ENCODE measurements around the gene SHB.
A peak's percentile ranks its signal among the peaks of the same experiment; 100 is the strongest.
"Not testable (repeated sequence)": the region's sequence is repeated elsewhere in the genome, so short reads cannot be mapped to it uniquely, and the experiment has no call there.

The SHB gene

GRCh38 chr9:37918665-37919170, 150.3 kb downstream of the SHB start:
- no peak for DNase-seq (ENCODE audit: low read depth)

GRCh38 chr9:37917801-37918664, 151.0 kb downstream of the SHB start:
- no peak for DNase-seq (ENCODE audit: low read depth)

- no peak for DNase-seq (ENCODE audit: low read depth)
These were observed 151.7 kb downstream of the SHB start for GRCh38 chr9:37917313-37917731.

- DNase-seq (ENCODE audit: low read depth) = no peak
These were observed 152.3 kb downstream of the SHB start for GRCh38 chr9:37916471-37917312.

DNA sequence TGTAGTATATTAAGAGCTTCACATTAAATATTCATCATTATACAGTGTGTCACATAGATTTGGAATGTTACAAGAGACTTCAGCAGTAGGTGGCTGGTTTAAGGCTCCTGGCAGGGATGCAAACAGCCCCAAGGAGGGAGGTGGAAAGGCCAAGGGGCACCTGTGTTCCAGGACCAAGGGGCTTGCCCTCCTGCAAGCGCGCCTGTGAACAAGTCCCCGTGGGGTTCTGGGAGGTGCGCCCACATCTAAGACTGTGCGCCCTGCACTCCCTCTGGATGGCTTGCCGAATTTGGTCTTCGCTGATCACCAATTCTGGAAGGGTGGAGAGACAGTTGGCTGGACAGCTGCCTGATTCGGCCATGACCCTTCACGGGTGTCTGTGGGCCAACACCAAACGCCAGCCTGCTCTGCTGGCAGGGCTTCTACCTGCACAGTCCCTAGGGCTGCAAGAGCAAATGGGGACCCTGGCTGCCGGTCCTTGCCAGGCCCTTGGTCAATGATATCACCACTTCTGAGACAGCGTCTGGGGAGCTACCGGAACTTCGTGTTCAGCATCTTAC, 153.0 kb downstream of the SHB start:
- no peak for DNase-seq (ENCODE audit: low read depth)

GRCh38 chr9:37914701-37915358, 154.2 kb downstream of the SHB start:
- no peak for DNase-seq (ENCODE audit: low read depth)

DNA sequence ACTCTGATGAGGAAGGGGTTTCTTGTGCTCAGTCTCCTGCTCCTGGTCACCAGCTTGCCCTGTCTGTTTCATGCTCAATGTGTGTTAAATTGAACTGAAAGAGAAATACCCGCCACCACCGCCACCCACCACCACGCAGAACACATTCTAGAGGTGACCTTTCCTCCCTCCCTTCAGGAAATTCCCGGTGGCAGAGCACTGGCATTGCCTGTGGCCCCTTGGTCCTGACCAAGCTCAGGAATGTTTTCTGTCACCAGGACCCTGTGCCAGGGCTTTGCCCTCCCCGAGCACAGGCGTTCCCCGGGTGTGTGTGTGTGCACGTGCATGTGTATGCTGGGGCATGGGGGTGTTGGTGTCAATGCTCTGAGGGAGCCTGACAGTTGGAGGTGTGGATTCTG, 154.9 kb downstream of the SHB start:
- DNase-seq (ENCODE audit: low read depth) = no peak

DNA sequence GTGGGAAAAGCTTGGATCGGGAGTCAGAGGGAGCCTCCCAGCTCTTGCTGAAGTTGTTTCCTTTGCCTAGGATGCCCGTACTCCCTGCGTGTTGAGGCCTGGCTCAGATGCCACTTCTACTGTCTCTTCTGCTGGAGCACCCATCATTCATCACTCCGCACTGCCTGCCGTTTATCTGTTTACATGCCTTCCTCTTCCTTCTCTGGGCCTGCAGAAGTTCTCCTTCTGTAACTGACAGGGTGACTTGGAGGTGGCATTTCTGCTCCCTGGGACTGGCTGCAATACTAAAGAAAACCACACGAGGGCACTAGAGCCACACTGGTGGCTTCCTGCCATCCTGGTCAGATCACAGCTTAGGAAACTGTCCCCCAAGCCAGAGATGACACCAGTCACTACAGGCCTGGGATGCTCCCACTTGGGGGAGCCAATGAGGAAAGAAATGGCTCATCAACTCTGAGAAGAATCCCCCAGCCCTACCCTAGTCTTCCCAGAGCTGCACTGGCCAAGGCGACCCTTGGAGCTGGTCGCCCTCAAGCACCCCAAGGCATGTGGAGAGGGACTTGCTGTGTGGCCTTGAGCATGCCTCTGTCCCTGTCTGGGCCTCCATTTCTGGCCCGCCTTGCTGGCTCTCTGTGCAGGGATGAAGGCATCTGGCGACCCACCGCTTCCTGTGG, 155.4 kb downstream of the SHB start:
- DNase-seq (ENCODE audit: low read depth) = peak; percentile 86

- DNase-seq (ENCODE audit: low read depth) = no peak
These were observed 157.8 kb downstream of the SHB start for GRCh38 chr9:37911271-37911681.

GRCh38 chr9:37910271-37910670, 158.8 kb downstream of the SHB start:
- DNase-seq (ENCODE audit: low read depth) = no peak

GRCh38 chr9:37909836-37910235, 159.2 kb downstream of the SHB start:
- not testable (repeated sequence) for DNase-seq (ENCODE audit: low read depth)

- no peak for DNase-seq (ENCODE audit: low read depth)
These were observed 159.7 kb downstream of the SHB start for GRCh38 chr9:37909326-37909725.

DNA sequence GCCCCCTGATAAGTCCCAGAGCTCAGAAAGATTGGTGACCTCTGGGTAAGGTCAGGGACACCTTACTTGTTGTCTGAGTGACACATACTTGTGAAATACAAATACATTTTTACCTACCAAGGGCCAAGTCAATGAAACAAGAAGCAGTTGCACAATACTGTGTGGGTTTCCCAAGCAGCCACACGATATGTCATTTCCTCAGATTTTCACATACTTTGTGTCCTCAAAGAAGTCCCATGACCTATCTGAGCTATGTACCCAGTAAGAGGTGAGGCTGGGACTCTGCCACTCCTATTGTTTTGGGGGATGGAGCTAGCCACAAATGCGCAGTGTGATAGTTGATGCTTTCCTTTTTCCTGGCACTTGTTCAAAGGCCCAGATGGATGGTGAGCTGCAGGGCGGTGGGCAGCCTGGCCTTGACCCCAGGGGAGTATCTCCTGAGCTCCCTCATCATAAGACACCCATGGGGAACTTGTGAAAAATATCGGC, 160.3 kb downstream of the SHB start:
- peak; percentile 56 for DNase-seq (ENCODE audit: low read depth)

- DNase-seq (ENCODE audit: low read depth) = no peak
These were observed 160.7 kb downstream of the SHB start for GRCh38 chr9:37908283-37908682.

DNA sequence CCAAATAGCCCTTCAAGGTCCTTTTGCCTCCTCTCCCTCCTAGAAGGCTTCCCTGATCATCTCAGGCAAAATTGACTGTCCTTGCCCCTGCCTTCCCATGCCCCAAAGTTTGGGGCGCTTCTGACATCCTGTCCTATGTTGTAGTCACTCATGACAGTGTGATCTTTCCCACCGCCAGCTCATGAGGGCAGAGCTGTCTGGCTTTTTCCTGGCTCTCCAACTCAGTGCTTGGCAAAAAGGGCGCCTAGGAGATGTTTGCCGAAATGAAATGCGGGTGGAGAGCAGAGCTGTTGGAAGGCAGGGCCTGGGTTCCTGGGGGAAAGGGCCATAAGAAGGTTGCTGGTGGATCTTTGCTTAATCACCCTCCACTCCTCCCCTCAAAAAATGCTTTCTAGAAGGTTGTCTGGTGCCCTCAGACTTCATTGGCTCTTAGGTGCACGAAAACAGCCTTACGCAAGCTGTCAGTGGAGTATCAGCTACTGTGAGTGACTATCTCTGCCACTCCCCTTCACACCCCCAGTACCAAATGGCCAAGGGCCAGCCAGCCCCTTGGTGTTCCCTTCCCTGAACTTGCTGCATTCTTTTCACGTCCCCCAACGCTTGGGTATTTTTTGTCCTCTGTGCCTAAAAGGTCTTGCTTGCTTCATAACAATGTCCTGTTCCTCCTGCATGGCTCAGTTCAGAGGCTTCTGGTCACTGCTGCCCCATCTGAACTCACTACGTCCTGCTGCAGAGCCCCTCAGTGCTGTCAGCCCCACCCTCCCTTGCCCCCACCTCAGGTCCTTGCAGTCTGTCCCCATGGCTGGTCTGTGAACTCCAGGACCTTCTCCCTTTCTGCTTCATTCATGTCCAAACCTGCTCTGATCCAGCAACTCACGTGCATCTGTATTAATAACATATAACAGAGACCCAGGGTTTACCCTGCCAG, 162.5 kb downstream of the SHB start:
- no peak for DNase-seq (ENCODE audit: low read depth)

GRCh38 chr9:37905776-37906175, 163.3 kb downstream of the SHB start:
- DNase-seq (ENCODE audit: low read depth) = no peak

DNA sequence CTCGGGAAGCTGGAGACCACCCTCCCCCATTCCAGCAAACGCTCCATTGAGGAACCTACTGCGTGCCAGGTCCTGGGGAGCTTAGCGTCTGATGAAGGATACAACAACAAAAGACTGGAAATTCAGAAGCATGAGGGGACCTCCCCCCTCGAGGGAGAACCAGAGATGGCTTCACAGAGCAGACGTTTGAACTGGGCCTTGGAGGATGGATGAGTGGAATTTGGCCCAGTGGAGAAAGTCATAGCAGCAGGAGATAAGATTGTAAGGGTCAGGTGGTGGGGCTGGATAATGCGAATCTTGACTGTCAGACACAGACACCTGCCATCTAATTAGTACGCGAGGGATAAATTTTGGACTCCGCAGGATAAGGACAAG, 163.9 kb downstream of the SHB start:
- no peak for DNase-seq (ENCODE audit: low read depth)

DNA sequence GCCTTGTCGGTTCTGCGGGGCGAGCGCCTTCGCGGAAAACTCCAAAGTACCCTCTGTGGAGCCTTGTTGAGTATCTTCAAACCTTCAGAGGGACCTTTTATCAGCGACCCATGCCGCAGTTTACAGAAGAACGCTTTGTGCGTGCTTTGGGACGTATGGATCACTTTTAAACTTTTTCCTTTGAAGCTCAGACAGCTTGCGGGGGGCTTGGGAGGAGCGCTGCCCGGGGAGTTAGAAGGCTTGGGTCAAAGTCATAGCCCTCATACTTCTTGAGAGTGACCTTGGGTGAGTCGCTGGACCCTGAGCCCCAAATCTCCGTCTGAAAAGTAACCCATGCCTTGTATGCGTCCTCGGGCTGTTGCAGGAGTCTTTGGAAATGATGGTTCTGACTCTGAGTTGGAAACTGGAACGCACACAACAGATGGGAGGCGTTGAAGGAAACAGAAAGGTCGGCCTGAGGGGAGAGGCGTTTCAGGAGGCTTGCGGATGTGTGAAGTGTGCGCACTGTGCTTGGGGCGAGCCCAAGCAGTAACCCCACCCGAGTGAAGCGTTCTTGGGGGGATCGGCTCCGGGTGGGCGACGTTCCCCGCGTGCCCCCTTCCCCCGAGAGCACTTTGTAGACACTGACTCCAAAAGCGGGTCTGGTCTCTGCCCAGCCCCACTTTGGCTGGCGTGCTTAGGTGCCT, 164.4 kb downstream of the SHB start:
- DNase-seq (ENCODE audit: low read depth) = peak; percentile 65

DNA sequence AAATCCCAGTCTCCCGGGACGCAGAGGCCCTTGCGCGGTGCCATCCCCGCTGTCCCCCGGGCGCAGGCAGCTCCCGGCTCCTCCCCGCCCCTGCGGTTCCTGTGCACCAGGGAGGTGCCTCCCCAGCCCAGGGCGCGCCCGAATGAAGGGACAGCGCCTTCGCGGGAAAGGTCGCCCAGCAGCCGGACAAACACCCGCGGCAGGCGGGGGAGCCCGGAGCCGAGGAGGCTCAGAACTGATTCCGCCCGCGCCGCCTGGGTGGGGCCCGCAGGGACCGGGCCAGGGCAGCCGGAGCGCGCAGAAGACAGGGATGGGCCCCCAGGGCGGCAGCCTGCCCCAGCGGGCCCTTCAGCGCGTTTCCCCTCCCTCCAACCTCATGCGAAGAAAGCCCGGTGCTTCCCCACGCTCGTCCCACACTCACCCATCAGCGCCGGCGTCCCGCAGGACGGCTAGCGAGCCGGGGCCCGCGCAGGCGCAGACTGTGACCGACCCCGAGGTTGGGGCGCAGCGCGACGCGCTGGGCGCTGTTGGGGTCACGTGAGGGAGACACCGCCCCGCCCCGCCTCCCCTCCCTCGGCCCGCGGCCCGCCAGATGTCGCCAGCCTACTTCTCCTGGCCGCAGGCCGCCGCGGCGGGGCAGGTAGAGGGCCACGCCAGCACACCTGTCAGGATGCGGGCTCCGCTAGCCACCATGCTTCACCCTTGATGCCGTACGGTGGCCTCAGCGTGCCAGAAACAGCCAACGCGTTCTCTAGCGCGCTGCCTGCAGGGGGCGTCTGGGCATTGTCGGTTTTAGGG, 165.2 kb downstream of the SHB start, which contains the start of gene SLC25A51:
SLC25A51 (minus strand) TSS at position 481 of the 798 bp plus-strand sequence. CDS start 15,577 bp downstream, outside the sequence.
- DNase-seq (ENCODE audit: low read depth) = peak; percentile 88
